H1 (cell line): Measurements from ENCODE around the gene TSN. TPM values are rescaled to one million over a fixed set of nuclear protein-coding genes. Genes with fewer than 3 reads are reported as not detected.

Experiments used
- TBP ChIP-seq: IDR thresholded peaks from 2 replicates; pipeline ENCODE4 v1.6.1; 2011; ENCODE audit warnings: low read depth, low read length, improper control_type of control experiment
- polyA plus RNA-seq, 7 experiments: library from polyadenylated mRNA; depleted of rRNA in 3 of 7; stranded (reverse) in 5 of 7; unstranded in 2 of 7; fragments of >200 nt in 5 of 7; fragments of 200-250 nt in 2 of 7; gene quantifications; 1 replicate in 5 of 7; 2 replicates in 1 of 7; 4 replicates in 1 of 7; pipeline versions ENCODE4 v1.2.1 to v1.2.3, GENCODE V29; 2011 to 2013; ENCODE audit warnings: missing spikeins in 2 of 7, mixed read lengths in 2 of 7
- total RNA-seq: library from RNA; stranded (reverse); fragmentation: NEBNext Ultra II Directional; extraction: Animal tissue kit (Norgen Biotek cat#: 25700); gene quantifications from 2 replicates; pipeline ENCODE4 v1.2.1, GENCODE V29; 2021

The TSN gene
- total and polyA plus RNA-seq, 2 of the 8 experiments (the other 6 are each of a cell fraction or from before 2014, with no cell fraction given) = 44.4 to 96.1 TPM

- no peak for TF ChIP-seq TBP
- TF ChIP-seq, all 59 proteins: peak for 3
Observed at GRCh38 chr2:121804340-121804739, 48.9 kb downstream of the TSN start (continued).
